Measurements from ENCODE around the gene ARHGEF2.

DNA sequence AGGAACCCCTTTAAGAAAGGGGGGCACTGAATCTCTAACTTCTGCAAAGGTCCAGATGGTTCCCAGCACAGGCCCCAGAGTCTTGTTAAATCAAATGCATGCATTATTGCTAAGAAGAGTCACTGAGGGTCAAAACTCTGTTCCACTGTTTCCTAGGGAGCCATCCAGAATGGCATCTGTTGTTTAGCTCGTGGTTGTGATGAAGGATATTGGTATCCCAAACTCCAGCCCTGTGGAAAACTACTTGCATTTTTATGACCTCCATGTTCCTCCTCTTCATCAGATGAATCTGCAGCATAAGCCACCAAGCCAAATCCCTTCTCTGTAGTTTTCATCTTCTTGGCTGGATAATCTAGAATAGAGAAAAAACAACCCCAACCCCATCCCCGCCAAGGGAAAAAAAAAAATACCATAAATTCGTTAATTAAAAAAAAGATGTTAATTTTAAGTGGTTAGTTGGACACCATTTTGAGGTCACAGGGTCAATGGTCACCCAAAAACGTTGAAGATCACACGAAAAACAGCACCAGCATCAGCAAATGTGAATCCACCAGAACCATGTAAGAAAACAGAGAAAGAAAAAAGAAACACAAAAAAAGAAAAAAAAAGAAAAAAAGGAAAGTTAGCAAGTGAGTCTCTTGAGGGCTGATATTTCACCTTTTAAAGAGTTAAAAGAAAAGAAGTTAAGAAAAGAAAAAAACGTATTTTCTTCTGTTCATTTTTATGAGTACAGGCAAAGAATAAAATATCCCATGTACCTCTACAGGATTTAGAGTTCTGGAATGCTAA lies 64.2 kb downstream of the ARHGEF2 start:
- TF ChIP-seq, protein P1, sequence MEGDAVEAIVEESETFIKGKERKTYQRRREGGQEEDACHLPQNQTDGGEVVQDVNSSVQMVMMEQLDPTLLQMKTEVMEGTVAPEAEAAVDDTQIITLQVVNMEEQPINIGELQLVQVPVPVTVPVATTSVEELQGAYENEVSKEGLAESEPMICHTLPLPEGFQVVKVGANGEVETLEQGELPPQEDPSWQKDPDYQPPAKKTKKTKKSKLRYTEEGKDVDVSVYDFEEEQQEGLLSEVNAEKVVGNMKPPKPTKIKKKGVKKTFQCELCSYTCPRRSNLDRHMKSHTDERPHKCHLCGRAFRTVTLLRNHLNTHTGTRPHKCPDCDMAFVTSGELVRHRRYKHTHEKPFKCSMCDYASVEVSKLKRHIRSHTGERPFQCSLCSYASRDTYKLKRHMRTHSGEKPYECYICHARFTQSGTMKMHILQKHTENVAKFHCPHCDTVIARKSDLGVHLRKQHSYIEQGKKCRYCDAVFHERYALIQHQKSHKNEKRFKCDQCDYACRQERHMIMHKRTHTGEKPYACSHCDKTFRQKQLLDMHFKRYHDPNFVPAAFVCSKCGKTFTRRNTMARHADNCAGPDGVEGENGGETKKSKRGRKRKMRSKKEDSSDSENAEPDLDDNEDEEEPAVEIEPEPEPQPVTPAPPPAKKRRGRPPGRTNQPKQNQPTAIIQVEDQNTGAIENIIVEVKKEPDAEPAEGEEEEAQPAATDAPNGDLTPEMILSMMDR (IDR thresholded peaks at IDR 0.05), result no peak
- no peak for TF ChIP-seq POLR2A (IDR thresholded peaks at IDR 0.05)
